ENCODE results near the gene CA10.

DNA sequence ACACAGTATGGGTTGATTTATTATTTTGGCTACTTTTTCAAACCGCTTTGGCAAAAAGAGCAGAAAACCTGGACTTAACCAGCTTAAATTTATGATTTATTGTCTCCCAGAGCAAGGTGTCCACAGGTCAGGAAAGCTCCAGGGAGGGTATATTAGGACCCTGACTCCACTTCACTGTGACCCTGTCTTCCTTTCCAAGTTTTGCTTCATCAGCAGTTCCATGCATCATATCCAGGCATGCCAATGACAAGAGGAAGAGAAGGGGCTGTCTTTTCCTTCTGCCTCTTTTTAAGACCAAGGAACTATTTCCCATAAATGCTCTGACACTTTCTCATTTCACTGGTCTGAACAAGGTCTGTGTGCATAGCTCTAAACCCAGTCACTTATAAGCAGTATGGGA is 316.8 kb downstream of the CA10 start:
- TF ChIP-seq POLR2AphosphoS5 (IDR thresholded peaks at IDR 0.05), result no peak
- TF ChIP-seq, protein P1, sequence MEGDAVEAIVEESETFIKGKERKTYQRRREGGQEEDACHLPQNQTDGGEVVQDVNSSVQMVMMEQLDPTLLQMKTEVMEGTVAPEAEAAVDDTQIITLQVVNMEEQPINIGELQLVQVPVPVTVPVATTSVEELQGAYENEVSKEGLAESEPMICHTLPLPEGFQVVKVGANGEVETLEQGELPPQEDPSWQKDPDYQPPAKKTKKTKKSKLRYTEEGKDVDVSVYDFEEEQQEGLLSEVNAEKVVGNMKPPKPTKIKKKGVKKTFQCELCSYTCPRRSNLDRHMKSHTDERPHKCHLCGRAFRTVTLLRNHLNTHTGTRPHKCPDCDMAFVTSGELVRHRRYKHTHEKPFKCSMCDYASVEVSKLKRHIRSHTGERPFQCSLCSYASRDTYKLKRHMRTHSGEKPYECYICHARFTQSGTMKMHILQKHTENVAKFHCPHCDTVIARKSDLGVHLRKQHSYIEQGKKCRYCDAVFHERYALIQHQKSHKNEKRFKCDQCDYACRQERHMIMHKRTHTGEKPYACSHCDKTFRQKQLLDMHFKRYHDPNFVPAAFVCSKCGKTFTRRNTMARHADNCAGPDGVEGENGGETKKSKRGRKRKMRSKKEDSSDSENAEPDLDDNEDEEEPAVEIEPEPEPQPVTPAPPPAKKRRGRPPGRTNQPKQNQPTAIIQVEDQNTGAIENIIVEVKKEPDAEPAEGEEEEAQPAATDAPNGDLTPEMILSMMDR (IDR thresholded peaks at IDR 0.05), result no peak
- TF ChIP-seq POLR2A (IDR thresholded peaks at IDR 0.05), result no peak

All from sigmoid colon (tissue), 4 donors.